Thyroid gland (tissue), 4 donors: ENCODE measurements around the gene LRRIQ4.

Source experiments
- POLR2A ChIP-seq, 2 donors: fragments of 450-650 bp; IDR thresholded peaks; one replicate each; pipeline ENCODE4 v1.6.1; 2017; ENCODE audit warnings: antibody characterized with exemption in 2 of 2, mild to moderate bottlenecking in 2 of 2, moderate library complexity in 1 of 2
- TF ChIP-seq, protein P1 (sequence below), 6 experiments: fragments of 200-600 bp in 3 of 6; fragments of 450-650 bp in 3 of 6; sonication (generic) in 3 of 6; IDR thresholded peaks; one replicate each; pipeline ENCODE4 v1.5.1; 2016 to 2019; ENCODE audit warnings: antibody characterized with exemption in 6 of 6, mild to moderate bottlenecking in 2 of 6, inconsistent platforms in 1 of 6, moderate library complexity in 1 of 6

- TF ChIP-seq, protein P1, sequence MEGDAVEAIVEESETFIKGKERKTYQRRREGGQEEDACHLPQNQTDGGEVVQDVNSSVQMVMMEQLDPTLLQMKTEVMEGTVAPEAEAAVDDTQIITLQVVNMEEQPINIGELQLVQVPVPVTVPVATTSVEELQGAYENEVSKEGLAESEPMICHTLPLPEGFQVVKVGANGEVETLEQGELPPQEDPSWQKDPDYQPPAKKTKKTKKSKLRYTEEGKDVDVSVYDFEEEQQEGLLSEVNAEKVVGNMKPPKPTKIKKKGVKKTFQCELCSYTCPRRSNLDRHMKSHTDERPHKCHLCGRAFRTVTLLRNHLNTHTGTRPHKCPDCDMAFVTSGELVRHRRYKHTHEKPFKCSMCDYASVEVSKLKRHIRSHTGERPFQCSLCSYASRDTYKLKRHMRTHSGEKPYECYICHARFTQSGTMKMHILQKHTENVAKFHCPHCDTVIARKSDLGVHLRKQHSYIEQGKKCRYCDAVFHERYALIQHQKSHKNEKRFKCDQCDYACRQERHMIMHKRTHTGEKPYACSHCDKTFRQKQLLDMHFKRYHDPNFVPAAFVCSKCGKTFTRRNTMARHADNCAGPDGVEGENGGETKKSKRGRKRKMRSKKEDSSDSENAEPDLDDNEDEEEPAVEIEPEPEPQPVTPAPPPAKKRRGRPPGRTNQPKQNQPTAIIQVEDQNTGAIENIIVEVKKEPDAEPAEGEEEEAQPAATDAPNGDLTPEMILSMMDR (IDR thresholded peaks at IDR 0.05) = no peak
- TF ChIP-seq POLR2A (IDR thresholded peaks at IDR 0.05) = no peak
Observed at GRCh38 chr3:169790687-169791429, 21.8 kb upstream of the LRRIQ4 start.
